GM18868 (cell line): ENCODE results near the gene HDAC9.

Source experiments
- ATAC-seq: cut with Tn5 transposase; IDR thresholded peaks from one replicate; pipeline ENCODE4 v1.9.1; 2021; ENCODE audit warnings: mild to moderate bottlenecking, moderate library complexity; ENCODE audit not compliant: unreplicated experiment

Gene HDAC9

GRCh38 chr7:18771834-18772566, 276.5 kb downstream of the HDAC9 start:
- ATAC-seq, result no peak

GRCh38 chr7:18772567-18772965, 277.0 kb downstream of the HDAC9 start:
- ATAC-seq, result no peak

GRCh38 chr7:18777314-18777713, 281.8 kb downstream of the HDAC9 start:
- no peak for ATAC-seq

GRCh38 chr7:18778594-18778993, 283.0 kb downstream of the HDAC9 start:
- ATAC-seq, result no peak

- no peak for ATAC-seq
These were observed 284.7 kb downstream of the HDAC9 start for GRCh38 chr7:18780266-18780665.

- ATAC-seq, result no peak
These were observed 285.4 kb downstream of the HDAC9 start for GRCh38 chr7:18780938-18781337.

- ATAC-seq, result no peak
These were observed 290.7 kb downstream of the HDAC9 start for GRCh38 chr7:18786196-18786727.

- no peak for ATAC-seq
These were observed 291.2 kb downstream of the HDAC9 start for GRCh38 chr7:18786796-18787195.

- no peak for ATAC-seq
These were observed 292.5 kb downstream of the HDAC9 start for GRCh38 chr7:18788026-18788425.

GRCh38 chr7:18792871-18793595, 297.5 kb downstream of the HDAC9 start:
- no peak for ATAC-seq

GRCh38 chr7:18796216-18796615, 300.7 kb downstream of the HDAC9 start:
- no peak for ATAC-seq

- no peak for ATAC-seq
These were observed 302.7 kb downstream of the HDAC9 start for GRCh38 chr7:18798088-18798906.

GRCh38 chr7:18799899-18800298, 304.4 kb downstream of the HDAC9 start:
- ATAC-seq, result no peak

GRCh38 chr7:18803923-18804322, 308.4 kb downstream of the HDAC9 start:
- ATAC-seq, result no peak

GRCh38 chr7:18806177-18806576, 310.6 kb downstream of the HDAC9 start:
- ATAC-seq, result no peak

- no peak for ATAC-seq
These were observed 312.5 kb downstream of the HDAC9 start for GRCh38 chr7:18808026-18808425.

GRCh38 chr7:18815261-18815960, 319.9 kb downstream of the HDAC9 start:
- no peak for ATAC-seq

- ATAC-seq, result no peak
These were observed 325.4 kb downstream of the HDAC9 start for GRCh38 chr7:18820981-18821380.

GRCh38 chr7:18821554-18821953, 326.0 kb downstream of the HDAC9 start:
- ATAC-seq, result no peak

- no peak for ATAC-seq
These were observed 328.6 kb downstream of the HDAC9 start for GRCh38 chr7:18824157-18824556.
